Left ventricle myocardium inferior (tissue), 1 donor: Measurements from ENCODE around the gene FHIP1A. TPM values are rescaled to one million over a fixed set of nuclear protein-coding genes. Genes with fewer than 3 reads are reported as not detected.

ENCODE experiments used
- DNase-seq: peaks from one replicate; pipeline ENCODE4 v3.0.0-alpha.2; 2020
- H3K27ac ChIP-seq: fragments of 200-600 bp; replicated peaks from 2 replicates; pipeline ENCODE4 v1.8.0; 2021
- H3K27me3 ChIP-seq: fragments of 200-600 bp; 2 replicates; pipeline ENCODE4 v1.8.0; 2021; ENCODE audit warnings: low read depth
- H3K36me3 ChIP-seq: fragments of 200-600 bp; 2 replicates; pipeline ENCODE4 v1.8.0; 2021
- H3K4me1 ChIP-seq: fragments of 200-600 bp; 2 replicates; pipeline ENCODE4 v1.8.0; 2021
- H3K4me3 ChIP-seq: fragments of 200-600 bp; 2 replicates; pipeline ENCODE4 v1.8.0; 2021; ENCODE audit warnings: mild to moderate bottlenecking, moderate library complexity
- H3K9me3 ChIP-seq: fragments of 200-600 bp; replicated peaks from 2 replicates; pipeline ENCODE4 v1.8.0; 2021
- CTCF ChIP-seq: fragments of 200-600 bp; IDR thresholded peaks from 2 replicates; pipeline ENCODE4 v1.8.0; 2021; ENCODE audit warnings: antibody characterized with exemption, mild to moderate bottlenecking, borderline replicate concordance
- intact Hi-C: fragments of 100-400 bp; cut with micrococcal nuclease; formaldehyde crosslinking; loops from one replicate; pipeline ENCODE4 v1.11.0; 2022
- total RNA-seq: library from RNA; stranded (reverse); fragmentation: NEBNext Ultra II Directional; extraction: Animal tissue kit (Norgen Biotek cat#: 25700); gene quantifications from one replicate; pipeline ENCODE4 v1.2.1, GENCODE V29; 2021
- donor health status: DM: no; HTN: yes; CAD: no; lungs with severe emphysema.

FHIP1A gene
- total RNA-seq, 1 donor from 2014 or later, result 21.4 TPM

DNA sequence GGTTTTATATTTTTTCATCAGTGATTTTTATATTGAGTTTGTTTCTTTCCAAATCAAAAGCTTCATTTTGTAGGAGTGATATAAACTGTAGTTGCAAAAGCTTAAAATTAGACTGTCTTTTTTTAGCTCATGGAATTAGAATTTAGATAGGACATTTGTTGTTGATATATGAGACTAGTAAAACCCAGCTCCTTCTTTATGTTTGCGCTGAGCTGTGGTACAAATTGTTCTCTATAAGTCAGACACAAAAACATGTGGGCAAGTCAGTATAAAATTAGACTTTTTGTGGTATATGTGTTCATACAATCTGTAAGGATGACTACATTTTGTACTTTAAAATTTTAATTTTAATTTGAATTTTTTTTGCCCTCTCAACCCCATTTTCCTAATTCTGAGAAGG is 18.3 kb downstream of the FHIP1A start:
- H3K27ac ChIP-seq, result peak overlapping the region; percentile 30
- DNase-seq, result no peak
- no peaks in the 10 kb centered on the region for H3K36me3 ChIP-seq
- no peak for TF ChIP-seq CTCF
- no peaks in the 10 kb centered on the region for H3K27me3 ChIP-seq
- intact Hi-C loops, result no loop called here
- no peak overlapping the region for H3K4me3 ChIP-seq
- H3K9me3 ChIP-seq, result no peaks in the 10 kb centered on the region
- peaks cover 20% of the 10 kb centered on the region for H3K4me1 ChIP-seq

GRCh38 chr4:151428346-151428745 is 19.4 kb downstream of the FHIP1A start:
- TF ChIP-seq CTCF, result no peak
- intact Hi-C loops, result no loop called here
- Histone ChIP-seq H3K27me3 (no peaks in the 10 kb centered on the region), H3K9me3 (no peaks in the 10 kb centered on the region), H3K4me3 (no peak overlapping the region), H3K27ac (no peak overlapping the region), H3K36me3 (no peaks in the 10 kb centered on the region), H3K4me1 (peaks cover 20% of the 10 kb centered on the region)
- DNase-seq, result no peak

DNA sequence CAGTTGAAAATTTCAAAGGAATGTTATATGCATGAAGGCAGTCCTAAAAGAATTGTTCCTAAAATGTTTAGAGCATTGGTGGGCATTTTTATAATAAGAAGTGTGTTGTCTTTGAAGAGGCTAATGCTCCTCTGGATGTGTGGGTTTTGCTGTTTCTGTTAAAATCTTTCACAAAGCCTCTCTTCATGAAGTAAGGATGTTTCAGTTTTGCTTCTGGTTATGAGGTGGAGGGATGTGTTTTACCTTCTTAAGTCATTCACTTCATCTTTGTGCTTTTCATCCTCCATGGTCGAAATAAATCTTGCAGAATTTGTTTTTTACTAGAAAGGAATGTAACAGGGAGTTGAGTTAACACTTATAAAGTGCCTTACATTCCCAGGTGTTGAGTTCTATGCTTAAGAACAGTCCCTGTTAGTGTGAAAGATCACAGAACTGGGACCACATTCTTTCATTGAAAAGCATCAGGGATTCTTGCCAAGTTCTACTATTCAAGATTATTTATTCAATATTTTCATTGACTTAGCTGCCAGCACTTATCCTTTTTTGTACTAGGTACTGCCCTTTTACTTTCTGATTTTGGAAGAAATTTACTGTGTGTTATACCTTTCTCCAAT is 21.1 kb downstream of the FHIP1A start:
- TF ChIP-seq CTCF, result no peak
- intact Hi-C loops, result no loop called here
- Histone ChIP-seq H3K36me3 (no peaks in the 10 kb centered on the region), H3K9me3 (no peaks in the 10 kb centered on the region), H3K4me3 (no peak overlapping the region), H3K4me1 (peaks cover 20% of the 10 kb centered on the region), H3K27ac (no peak overlapping the region), H3K27me3 (no peaks in the 10 kb centered on the region)
- no peak for DNase-seq

DNA sequence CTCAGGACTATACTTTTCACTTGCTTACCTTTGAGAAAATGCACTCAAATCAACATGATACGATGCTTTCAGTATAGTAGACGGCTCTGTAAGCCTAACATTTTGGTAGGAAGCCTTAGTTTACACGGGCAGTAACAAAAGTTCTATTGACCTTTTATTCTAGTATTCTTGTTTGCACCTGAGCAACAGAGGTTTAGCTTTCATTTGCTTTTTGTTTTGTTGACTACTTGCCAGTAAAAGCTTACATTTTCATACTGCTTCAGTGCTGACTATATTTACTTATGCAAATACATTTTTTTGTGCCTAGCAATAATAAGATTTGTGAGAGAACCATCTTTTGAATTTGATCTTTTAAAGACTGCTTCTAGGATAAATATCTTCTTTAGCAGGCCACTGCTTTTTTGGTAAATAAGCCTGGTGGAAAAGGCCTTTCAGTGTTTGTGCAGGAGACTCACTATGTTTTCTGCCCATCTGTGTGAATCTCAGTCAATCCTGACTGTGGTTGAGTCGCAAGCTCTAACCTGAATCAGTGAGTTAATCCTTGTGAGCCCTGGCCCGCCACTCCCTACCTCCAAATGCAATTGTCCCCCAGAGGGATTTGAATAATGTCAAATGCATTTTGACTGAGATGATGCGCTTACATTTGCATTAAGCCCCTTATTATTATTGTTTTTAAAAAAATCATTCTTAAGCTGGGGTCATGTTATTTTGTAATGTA is 21.9 kb downstream of the FHIP1A start:
- Histone ChIP-seq H3K36me3 (no peaks in the 10 kb centered on the region), H3K4me1 (peaks cover 25% of the 10 kb centered on the region), H3K9me3 (no peaks in the 10 kb centered on the region), H3K27ac (no peak overlapping the region), H3K4me3 (no peak overlapping the region), H3K27me3 (no peaks in the 10 kb centered on the region)
- intact Hi-C loops, result no loop called here
- no peak for DNase-seq
- no peak for TF ChIP-seq CTCF

DNA sequence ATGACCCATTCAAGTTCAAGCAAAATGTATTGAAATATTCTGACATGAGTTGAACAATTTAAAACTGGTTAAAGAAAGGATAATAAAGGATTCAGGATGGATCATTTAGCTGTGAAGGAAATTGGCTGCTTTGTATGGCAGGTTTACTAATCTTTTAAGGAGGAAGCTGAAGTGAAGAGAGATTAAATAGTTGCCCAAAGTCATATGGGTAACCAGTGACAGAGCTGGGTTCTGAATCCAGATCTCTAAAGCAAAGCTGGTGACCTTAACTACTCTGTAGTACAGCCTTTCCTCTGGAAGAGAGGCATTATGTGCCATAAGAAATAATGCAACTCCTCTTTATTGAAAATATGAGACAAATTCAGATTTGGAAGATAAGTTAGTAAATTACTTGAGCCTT is 22.8 kb downstream of the FHIP1A start:
- H3K4me1 ChIP-seq, result peaks cover 23% of the 10 kb centered on the region
- no peaks in the 10 kb centered on the region for H3K36me3 ChIP-seq
- TF ChIP-seq CTCF, result no peak
- no peaks in the 10 kb centered on the region for H3K27me3 ChIP-seq
- DNase-seq, result no peak
- H3K27ac ChIP-seq, result no peak overlapping the region
- no peaks in the 10 kb centered on the region for H3K9me3 ChIP-seq
- H3K4me3 ChIP-seq, result no peak overlapping the region
- intact Hi-C loops, result no loop called here
